ENCODE measurements around the gene NR6A1.

GRCh38 chr9:124474151-124474550 is 297.0 kb downstream of the NR6A1 start:
- TF ChIP-seq POLR2AphosphoS5 (IDR thresholded peaks at IDR 0.05; ENCODE audit: low read depth, low read length) (no peak), TAF1 (IDR thresholded peaks at IDR 0.05; ENCODE audit: borderline replicate concordance, low read depth, low read length) (no peak), POLR2A (IDR thresholded peaks at IDR 0.05; ENCODE audit: low read depth, low read length) (no peak)

Data from GM12892 (cell line).